Measurements from ENCODE around the gene DSTYK.

DNA sequence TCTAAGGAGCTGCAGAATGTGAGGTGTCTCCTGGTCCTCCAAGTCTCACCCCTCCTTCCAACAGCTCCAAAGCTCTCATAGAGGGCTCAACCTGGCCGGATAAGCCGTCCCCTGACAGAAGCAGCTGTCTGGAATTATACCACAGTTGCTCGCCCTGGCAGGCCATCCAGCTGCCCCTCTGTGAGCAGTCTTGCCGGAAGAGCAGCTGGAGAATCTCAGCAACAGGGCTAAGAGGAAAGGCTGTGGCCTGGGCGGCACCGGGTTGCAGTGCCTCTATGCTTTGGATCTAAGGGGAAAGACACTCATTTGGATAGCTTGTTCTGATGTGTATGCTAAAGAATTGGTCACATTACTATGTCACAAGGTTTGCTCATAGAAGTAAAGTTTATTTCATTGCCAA is 28.6 kb upstream of the DSTYK start:
- no peak for TF ChIP-seq POLR2A (IDR thresholded peaks at IDR 0.05)
- TF ChIP-seq, protein P1, sequence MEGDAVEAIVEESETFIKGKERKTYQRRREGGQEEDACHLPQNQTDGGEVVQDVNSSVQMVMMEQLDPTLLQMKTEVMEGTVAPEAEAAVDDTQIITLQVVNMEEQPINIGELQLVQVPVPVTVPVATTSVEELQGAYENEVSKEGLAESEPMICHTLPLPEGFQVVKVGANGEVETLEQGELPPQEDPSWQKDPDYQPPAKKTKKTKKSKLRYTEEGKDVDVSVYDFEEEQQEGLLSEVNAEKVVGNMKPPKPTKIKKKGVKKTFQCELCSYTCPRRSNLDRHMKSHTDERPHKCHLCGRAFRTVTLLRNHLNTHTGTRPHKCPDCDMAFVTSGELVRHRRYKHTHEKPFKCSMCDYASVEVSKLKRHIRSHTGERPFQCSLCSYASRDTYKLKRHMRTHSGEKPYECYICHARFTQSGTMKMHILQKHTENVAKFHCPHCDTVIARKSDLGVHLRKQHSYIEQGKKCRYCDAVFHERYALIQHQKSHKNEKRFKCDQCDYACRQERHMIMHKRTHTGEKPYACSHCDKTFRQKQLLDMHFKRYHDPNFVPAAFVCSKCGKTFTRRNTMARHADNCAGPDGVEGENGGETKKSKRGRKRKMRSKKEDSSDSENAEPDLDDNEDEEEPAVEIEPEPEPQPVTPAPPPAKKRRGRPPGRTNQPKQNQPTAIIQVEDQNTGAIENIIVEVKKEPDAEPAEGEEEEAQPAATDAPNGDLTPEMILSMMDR (IDR thresholded peaks at IDR 0.05), result no peak
